ENCODE data around the gene XYLT1.
"Not testable (repeated sequence)": the region's sequence is repeated elsewhere in the genome, so short reads cannot be mapped to it uniquely, and the experiment has no call there.

The XYLT1 gene, protein sequence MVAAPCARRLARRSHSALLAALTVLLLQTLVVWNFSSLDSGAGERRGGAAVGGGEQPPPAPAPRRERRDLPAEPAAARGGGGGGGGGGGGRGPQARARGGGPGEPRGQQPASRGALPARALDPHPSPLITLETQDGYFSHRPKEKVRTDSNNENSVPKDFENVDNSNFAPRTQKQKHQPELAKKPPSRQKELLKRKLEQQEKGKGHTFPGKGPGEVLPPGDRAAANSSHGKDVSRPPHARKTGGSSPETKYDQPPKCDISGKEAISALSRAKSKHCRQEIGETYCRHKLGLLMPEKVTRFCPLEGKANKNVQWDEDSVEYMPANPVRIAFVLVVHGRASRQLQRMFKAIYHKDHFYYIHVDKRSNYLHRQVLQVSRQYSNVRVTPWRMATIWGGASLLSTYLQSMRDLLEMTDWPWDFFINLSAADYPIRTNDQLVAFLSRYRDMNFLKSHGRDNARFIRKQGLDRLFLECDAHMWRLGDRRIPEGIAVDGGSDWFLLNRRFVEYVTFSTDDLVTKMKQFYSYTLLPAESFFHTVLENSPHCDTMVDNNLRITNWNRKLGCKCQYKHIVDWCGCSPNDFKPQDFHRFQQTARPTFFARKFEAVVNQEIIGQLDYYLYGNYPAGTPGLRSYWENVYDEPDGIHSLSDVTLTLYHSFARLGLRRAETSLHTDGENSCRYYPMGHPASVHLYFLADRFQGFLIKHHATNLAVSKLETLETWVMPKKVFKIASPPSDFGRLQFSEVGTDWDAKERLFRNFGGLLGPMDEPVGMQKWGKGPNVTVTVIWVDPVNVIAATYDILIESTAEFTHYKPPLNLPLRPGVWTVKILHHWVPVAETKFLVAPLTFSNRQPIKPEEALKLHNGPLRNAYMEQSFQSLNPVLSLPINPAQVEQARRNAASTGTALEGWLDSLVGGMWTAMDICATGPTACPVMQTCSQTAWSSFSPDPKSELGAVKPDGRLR

DNA sequence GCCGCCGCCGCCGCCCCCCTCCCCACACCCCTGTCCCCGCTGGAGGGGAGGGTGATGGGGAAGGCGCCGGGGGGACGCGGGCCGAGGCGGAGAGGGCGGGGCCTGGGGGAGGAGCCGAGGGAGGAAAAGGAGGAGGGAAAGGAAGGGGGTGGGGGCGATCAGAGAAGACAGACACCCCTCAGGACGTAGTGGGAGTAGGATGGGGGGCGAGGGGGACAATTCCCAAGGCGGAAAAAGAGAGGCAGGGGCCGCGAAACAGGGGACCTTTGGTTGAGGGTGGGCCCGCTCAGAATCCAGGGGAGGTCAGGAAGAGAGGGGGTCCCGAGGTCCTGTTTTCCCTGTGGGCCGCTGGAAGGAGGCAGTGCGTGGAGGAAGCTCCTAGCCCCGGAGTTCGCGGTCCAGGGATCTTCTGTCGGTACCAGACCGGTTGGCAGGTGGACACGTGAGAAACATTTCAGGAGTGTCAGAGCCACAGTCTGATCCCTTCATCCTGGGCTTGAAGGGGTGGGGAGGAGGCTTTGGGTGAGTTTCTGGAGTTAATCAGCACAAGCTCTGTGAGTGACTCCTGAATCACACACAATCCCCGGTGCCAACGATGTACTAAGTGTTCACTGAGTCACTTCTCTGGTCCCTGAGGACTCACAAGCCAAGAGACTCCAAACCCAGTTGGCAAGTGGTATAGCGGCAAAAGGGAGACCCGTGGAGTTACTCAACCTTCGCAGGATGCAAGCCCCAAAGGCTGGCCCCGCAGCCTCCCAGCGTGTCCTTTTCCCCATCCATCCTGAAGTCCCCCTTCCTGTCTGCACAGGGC, at the start of gene XYLT1:
TSS of gene XYLT1 (minus strand) at position 53 of the 811 bp plus-strand sequence. CDS start 164 bp downstream, outside the sequence.
- no peak for DNase-seq

DNA sequence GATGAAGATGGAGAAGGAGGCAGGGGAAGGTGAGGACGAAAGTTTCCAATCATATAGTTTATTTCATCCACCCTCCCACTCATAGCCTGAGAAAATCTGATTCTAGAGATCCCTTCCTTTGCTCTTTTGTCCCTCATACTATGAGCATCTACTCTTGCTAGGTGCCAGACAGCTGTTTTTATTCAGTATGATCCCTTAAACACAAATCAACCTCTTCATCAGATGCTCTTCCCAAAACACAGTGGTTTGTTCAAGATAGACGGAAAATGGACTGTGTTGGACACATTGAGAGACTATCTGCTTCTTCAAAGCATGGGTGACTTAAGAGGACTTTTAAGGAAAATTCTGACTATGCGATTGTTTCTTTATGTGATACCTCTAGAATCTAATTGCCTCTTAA, 49.4 kb upstream of the XYLT1 start:
- no peak for DNase-seq

DNA sequence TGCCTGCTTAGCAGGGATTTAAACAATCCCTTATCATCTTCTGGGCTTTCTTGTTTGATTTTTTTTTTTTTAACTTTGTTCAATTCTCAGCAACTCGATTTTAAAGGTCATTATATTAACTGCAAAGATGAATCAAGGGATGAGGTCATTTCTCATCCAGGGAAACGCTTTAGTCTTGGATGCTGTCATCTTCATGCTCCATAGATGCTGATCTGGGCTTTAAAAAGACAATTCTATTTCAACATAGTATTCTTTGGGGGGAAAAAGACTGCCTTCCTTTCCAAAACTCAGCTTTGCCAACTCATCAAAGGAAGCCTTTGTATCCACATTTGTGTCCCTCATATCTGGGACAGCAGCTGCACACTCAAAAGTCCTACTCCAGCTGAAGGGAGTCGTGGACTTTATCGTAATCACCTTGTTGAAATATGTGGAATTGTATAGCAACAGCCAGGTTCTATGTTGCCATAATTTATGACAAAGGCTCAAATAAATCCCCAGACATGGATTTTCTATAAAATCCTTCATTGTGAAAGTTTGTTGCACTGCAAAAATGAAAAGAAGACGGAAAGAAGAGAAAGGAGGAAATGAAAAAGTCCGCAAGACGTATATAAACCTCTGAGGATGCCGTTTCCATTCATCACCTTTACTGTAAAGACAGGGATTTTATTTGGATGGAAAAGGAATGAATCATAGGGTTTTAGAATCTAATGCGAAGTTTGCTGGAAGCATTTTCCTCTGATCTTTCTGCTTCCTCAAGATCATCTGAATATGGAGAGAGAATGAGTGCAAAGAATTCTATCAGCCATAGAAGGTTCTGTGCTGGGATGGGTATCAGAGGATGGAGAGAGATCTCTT, 48.6 kb upstream of the XYLT1 start:
- no peak for DNase-seq

DNA sequence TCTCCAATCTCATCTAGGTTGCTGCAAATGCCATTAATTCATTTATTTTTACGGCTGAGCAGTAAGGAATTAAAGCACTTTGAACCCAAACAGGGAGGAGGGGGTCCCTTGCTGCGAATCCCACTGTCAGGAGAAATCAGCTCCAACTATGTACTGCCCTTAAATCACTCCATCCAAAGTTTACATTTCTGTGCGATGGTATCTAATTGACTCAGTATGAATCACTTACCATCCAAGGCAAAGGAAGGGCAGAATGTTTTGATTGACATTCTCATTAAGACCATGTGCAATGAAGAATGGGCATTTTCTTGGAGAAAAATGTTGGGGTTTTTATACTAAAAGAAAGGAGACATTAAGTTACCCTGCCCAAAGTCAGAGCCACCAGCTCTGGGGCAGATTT, 47.7 kb upstream of the XYLT1 start:
- no peak for DNase-seq

DNA sequence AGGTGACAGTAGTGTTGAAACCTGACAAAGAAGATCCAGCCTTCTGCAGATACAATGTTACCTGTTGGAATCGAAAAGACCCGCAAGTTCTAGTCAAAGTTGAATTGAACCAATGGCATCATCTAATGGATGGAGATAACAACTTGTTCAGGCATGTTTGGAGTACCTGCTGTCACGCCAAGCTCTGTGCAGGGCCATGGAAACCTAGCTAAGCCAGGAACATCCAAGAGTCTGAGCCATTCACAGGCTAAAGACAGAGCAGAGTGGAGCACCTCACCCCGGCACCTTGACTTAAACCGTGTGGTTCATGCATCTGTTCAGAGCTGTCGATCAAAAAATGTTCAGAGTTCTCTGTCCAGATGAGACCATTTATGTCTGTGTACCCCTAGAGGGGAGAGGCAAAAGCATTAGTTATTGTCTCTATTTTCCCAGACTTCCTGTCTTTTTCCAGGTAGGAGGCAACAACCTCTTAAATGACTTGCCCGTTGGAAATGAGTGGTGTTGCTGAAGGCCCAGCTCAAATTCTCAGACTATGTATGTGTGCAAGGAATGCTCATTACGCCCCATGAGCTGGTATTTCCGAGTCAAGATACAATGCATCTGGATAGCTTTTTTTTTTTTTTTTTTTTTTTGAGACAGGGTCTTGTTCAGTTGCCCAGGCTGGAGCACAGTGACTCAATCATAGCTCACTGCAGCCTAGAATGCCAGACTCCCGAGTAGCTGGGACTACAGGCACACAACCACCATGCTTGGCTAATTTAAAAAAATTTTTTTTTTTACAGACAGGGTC, 44.9 kb upstream of the XYLT1 start:
- no peak for DNase-seq

DNA sequence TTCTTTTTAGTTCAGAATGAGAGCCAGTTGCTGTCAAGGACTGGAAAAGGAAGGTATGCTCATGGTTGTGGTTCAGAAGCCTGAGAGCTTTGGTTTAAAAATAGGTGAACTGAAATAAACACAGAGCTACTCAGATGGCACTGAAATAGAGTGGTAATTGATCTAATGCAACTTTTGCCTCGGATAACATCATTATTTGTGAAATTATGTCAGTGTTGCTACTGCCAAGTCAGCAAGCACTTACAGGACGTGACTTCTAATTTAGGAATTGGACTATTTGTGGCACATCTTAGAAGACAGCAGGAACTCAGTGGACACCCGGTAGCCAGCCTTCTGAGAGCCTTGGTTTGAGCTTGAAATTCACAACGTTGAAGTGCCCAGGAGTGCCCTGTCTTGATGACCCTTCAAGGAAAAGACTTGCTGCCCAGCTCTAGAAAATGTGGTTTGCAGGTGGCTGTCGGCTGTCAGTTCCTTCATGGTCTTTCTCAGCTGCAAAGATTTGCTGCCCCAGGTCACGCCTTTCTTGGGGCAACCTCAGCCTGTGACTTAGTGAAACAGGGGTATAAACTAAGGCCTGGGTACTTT, 42.0 kb upstream of the XYLT1 start:
- DNase-seq: no peak

DNA sequence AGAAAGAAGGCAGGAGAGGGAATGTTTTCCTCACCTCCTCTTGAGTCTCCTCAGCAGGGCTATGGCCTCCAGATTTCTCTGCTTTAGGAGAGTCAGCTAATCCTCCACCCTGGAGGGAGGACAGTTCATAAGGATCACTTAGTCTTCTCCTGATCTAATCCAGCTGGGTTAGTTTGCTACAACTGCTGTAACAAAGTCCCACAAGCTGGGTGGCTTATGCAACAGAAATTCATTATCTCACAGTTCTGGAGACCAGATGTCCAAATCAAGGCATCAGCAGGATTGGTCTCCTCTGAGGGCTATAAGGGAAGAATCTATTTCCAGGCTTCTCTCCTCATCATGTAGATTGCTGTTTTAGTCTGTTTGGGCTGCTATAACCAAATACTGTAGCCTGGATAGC, 40.6 kb upstream of the XYLT1 start:
- no peak for DNase-seq

DNA sequence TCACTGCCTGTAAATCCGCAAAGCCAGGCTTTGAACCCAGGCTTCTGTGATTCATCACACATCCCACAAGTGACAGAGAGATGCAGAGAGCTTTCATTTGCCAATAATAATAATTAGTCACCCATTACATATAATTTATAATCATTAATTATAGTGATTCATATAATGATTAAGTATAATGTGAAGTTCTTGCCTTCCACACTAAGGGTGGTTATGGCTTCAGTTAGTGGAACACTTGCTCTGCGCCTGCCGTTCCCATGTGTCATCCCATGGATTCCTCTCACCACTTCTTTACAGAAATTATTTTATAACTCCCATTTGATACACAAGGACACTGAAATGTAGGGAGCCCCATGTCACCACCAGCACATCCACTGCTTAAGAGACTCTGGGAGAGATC, 39.8 kb upstream of the XYLT1 start:
- no peak for DNase-seq

DNA sequence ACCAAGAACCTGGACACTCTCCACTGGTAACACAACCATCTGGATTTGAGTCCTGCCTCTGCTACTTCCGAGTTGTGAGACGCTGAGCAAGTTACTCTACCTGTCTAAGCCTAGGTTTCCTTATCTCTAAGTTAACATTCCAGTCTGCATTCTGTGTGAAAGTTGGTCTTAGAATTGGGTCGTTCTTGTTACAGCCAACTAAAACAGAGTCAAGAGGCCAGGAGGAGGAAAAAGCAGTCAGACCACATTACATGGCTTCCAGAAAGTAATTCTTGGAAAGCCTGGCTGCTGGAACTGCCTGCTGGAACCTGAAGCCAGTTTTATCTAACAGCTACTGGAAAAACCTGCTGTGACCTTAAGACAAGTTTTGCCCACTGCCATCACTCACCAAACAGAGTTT, 38.4 kb upstream of the XYLT1 start:
- no peak for DNase-seq

DNA sequence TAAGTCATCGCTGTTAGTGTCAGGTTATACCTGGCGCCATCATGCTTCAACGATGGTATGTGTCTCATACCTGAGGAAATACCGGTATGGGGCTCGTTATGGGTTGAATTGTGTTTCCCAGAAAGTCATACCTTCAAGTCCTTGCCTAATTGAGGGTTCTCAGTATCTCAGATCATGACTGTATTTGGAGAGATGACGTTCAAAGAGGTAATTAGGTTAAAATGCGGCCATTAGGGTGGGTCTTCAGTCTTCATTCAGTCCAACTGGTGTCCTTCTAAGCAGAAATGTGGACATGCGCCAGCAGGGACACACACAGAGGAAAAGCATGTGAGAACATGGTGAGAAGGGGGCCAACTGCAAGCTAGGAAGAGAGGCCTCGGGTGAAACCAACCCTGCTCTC, 37.5 kb upstream of the XYLT1 start:
- no peak for DNase-seq

DNA sequence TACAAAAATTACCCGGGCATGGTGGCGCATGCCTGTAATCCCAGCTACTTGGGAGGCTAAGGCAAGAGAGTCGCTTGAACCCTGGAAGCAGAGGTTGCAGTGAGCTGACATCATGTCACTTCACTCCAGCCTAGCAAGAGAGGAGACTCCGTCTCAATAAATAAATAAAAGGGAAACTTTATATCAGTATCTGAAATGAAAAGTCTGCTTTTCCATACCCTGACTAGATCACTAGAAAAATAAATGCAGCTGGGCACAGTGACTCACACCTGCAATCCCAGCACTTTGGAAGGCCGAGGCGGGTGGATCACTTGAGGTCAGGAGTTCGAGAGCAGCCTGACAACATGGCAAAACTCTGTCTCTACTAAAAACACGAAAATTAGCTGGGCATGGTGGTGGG, 36.8 kb upstream of the XYLT1 start:
- not testable (repeated sequence) for DNase-seq

DNA sequence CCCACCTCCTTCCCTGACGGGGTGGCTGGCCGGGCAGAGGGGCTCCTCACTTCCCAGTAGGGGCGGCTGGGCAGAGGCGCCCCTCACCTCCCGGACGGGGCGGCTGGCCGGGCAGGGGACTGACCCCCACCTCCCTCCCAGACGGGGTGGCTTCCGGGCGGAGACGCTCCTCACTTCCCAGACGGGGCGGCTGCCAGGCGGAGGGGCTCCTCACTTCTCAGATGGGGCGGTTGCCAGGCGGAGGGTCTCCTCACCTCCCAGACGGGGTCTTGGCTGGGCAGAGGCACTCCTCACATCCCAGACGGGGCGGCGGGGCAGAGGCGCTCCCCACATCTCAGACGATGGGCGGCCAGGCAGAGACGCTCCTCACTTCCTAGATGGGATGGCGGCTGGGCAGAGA, 35.1 kb upstream of the XYLT1 start:
- not testable (repeated sequence) for DNase-seq

DNA sequence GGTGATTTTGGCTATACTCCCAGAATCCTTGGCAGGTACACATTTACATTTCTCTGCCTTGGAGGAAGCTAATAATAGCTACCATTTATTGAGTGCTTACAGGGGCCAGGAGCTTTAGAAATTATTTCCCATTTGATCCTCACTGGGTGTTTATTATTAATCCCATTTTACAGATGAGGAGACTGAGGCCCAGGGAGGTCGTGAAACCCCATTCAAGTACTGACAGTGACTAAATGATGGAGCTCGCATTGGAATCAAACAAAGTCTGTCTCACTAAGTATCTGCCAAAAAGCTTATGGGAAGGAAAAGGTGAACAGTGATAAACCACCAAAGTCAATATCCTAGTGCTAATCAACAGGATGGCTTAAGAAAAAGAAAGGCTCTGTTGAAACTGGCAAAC, 33.3 kb upstream of the XYLT1 start:
- DNase-seq: no peak

DNA sequence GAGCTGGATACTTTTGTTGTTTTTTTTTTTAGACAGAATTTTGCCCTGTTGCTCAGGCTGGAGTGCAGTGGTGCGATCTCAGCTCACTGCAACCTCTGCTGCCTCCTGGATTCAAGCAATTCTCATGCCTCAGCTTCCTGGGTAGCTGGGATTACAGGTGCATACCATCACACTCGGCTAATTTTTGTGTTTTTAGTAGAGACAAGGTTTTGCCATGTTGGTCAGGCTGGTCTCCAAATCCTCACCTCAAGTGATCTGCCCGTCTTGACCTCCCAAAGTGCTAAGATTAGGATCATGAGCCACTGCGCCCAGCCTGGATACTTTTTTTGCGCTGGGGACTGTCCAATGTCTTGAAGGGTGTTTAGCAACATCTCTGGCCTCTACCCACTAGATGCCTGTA, 32.6 kb upstream of the XYLT1 start:
- DNase-seq: no peak

DNA sequence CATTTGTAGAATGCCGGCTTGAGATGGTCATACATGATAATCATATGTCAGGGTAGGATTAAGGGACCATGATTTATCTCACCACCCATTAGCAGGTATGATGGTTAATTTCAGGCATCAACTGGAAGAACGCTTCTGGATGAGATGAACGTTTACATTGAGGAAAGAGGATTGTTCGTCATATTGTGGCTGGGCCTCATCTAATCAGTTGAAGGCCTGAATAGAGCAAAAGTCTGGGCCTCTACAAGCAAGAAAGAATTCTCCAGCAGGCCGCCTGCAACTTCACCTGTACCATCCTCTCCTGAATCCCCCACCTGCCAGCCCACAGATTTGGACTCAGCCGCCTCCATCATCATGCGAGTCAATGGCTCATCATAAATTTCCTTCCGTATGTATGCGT, 30.6 kb upstream of the XYLT1 start:
- no peak for DNase-seq

DNA sequence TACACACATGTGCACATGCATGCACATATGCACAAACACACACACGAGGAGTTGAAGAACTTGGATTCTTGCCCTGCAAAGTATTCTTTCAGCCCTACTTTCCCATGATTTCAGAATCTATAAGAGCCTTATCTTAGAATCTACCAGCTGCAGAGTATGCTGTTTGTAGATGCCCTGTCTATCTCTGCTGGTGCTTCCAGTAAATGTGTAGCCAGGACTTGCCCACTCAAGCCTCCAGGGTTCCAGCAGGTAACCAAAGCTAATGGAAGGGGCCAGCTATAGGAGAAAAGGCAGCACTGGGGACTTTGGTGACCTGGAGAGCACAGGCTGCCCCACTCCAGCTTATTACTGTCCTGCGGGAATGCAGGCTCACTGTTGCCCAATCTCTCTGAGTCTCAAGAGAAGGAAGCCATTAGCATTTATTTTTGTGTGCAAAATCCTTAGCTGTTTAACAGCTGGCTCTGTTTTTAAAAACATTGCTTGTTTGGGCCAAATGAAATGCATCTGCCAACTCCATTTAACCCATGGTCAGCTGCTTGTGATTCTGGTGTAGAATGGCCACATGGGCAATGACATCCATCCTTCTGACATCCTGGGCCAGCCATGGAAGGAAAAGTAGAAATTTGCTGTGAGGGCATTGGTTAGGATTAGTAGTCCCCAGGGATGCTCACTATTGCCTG, 28.6 kb upstream of the XYLT1 start:
- DNase-seq: no peak

DNA sequence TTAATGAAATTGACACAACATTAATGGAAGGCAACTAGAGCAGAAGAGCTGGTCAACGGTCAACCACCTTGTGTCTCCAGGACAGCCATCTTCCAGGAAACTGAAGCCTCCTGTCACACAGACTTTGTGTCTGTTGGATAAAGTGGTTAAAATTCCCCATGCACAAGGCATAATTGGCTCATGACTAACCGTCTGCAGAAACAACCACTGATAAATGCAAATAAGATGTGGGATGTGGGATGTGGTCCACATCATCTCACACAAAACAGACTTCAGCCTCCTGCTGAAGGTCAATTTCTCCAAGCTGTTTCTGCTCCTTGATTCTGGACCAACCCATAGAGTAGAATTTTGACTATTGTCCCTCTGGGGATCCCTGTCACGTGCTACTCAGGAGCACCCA, 26.9 kb upstream of the XYLT1 start:
- DNase-seq: no peak

DNA sequence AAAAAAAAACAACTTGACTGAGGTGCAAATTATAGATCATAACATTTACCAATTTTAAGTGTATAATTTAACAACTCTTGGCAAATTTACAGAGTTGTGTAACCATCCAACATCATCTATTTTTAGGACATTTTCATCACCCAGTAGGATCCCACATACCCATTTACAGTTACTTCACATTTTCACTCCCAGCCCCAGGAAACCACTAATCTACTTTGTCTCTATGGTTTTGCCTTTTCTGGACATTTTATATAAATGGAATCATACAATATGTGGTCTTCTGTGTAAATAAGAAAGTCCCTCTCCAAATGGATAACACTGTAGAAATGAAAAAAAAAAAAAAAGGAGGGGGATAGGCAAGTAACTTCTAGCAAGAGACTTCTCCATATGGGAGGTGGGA, 26.1 kb upstream of the XYLT1 start:
- no peak for DNase-seq

DNA sequence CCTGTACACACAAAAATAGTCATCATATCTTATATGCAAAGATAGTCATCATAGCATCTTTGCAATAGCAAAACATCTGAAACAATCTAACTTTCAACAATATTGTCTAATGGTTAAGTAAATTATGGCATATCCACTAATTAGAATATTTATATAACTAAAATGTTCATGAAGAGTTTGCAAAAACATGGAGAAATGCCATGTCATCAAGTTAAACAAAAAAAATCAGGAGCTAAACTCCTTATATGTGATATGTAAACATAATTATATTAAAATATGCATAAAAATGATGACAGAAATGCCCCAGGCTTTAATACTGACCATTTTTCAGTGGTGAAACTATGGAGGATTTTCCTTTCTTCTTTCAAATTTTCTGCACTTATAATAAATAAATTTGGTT, 22.3 kb upstream of the XYLT1 start:
- DNase-seq: no peak

DNA sequence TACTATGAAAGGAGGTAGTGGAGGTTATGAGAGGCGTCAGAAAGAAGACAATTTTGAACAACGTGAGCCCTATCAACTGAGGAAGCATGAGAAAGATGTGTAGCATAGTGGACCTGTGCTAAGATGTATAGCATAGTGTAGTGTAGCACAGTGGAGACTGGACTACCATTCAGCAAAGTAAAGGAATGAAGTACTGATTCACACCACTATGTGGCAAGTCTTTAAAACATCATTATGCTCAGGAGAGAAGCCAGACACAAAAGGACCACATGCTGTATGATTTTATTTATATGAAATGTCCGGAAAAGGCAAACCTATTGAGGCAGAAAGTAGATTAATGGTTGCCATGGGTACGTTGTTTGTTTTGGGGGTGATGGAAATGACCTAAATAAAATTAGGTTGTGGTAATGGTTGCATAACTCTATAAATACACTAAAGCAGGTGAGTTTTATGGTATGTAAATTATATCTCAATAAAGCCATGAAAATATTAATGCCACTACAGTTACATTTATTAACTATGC, 20.4 kb upstream of the XYLT1 start:
- no peak for DNase-seq

Data from COR-L47 (cell line).